ENCODE results near the gene COPA. TPM values are rescaled to one million over a fixed set of nuclear protein-coding genes. Genes with fewer than 3 reads are reported as not detected.
A peak's percentile ranks its signal among the peaks of the same experiment; 100 is the strongest.

Gene COPA
- total and polyA plus RNA-seq, 10 of the 15 experiments (the other 5 are each of a cell fraction or from before 2014, with no cell fraction given), result 53.7 to 180 (median 123) TPM

- TF ChIP-seq STAT3 (IDR thresholded peaks at IDR 0.05; ENCODE audit: low read depth, low read length), result no peak
- TF ChIP-seq MYC (IDR thresholded peaks at IDR 0.05; ENCODE audit: insufficient read depth, insufficient read length, insufficient replicate concordance, low read length, severe bottlenecking), result no peak
- TF ChIP-seq POLR2AphosphoS2 (IDR thresholded peaks at IDR 0.05; ENCODE audit: low read depth, low read length), result peak; percentile 73
- TF ChIP-seq BCL11A (IDR thresholded peaks at IDR 0.05; ENCODE audit: low read depth, low read length), result no peak
- TF ChIP-seq CBX5 (IDR thresholded peaks at IDR 0.05; ENCODE audit: low read depth), result no peak
- TF ChIP-seq ZBTB11 (CRISPR knock-in tag; IDR thresholded peaks at IDR 0.05), result no peak
- peak in 1 of 2 experiments; percentile 23; a peak in 1 of 4 replicates for TF ChIP-seq IKZF2 (IDR thresholded peaks at IDR 0.05)
- peak; percentile 99 for TF ChIP-seq YY1 (IDR thresholded peaks at IDR 0.05; ENCODE audit: low read depth, low read length)
- TF ChIP-seq RAD51 (IDR thresholded peaks at IDR 0.05), result no peak
- no peak for TF ChIP-seq CEBPB (IDR thresholded peaks at IDR 0.05; ENCODE audit: borderline replicate concordance in 1 of 2, low read depth in 2 of 2, low read length in 2 of 2)
- TF ChIP-seq USF1 (IDR thresholded peaks at IDR 0.05; ENCODE audit: borderline replicate concordance, extremely low read length, insufficient read depth, low read depth, low read length), result no peak
- no peak for TF ChIP-seq STAT1 (conservative IDR thresholded peaks at IDR 0.05)
- no peak for TF ChIP-seq MEF2B (IDR thresholded peaks at IDR 0.05; ENCODE audit: partially characterized antibody, poor library complexity, severe bottlenecking)
- no peak for TF ChIP-seq BMI1 (IDR thresholded peaks at IDR 0.05; ENCODE audit: borderline replicate concordance)
- peak; percentile 26 to 32; a peak in 2 of 4 replicates for TF ChIP-seq BHLHE40 (IDR thresholded peaks at IDR 0.05; ENCODE audit: borderline replicate concordance in 1 of 2, low read depth in 2 of 2, low read length in 1 of 2)
- TF ChIP-seq NR2C2 (IDR thresholded peaks at IDR 0.05; ENCODE audit: borderline replicate concordance, control insufficient read depth, insufficient read length, low read depth), result no peak
- peak; percentile 91 for TF ChIP-seq SP1 (IDR thresholded peaks at IDR 0.05; ENCODE audit: low read depth, low read length)
- TF ChIP-seq TARDBP (IDR thresholded peaks at IDR 0.05; ENCODE audit: borderline replicate concordance), result no peak
- 0 out of 2 replicates have a peak, but pooled peaks have one; percentile 18 for TF ChIP-seq DPF2 (IDR thresholded peaks at IDR 0.05)
- TF ChIP-seq CUX1 (IDR thresholded peaks at IDR 0.05; ENCODE audit: insufficient replicate concordance, low read depth, low read length), result no peak
These were observed 58.2 kb downstream of the COPA start, which contains the start of gene PEX19 (continued) for GRCh38 chr1:160284782-160285344.

All from GM12878 (cell line).